ENCODE measurements around the gene TMOD2. TPM values are rescaled to one million over a fixed set of nuclear protein-coding genes. Genes with fewer than 3 reads are reported as not detected.
A peak's percentile ranks its signal among the peaks of the same experiment; 100 is the strongest.

Gene TMOD2
- total RNA-seq, 6 donors from 2014 or later = 5.6 to 13.8 (median 10.9) TPM

GRCh38 chr15:51842852-51843737 is 91.7 kb downstream of the TMOD2 start:
- Histone ChIP-seq H3K27ac (peak overlapping the region in 3 of 4 donors; percentile 3 to 73 (median 72)), H3K4me3 (no peak overlapping the region), H3K36me3 (no peaks in the 10 kb centered on the region), H3K4me1 (peaks cover 79 to 95% (median 84%) of the 10 kb centered on the region in 4 donors), H3K27me3 (no peaks in the 10 kb centered on the region), H3K9me3 (no peaks in the 10 kb centered on the region)
- DNase-seq (no peak), ATAC-seq (ENCODE audit: low FRiP score in 2 of 2) (no peak)
- WGBS, 2 donors = 67 to 69% methylated on average over 6 of the region's 6 CpGs
- no peak for TF ChIP-seq POLR2A (IDR thresholded peaks at IDR 0.05)
- no peak for TF ChIP-seq POLR2AphosphoS5 (IDR thresholded peaks at IDR 0.05)

GRCh38 chr15:51844747-51845426 is 93.5 kb downstream of the TMOD2 start:
- Histone ChIP-seq H3K27me3 (no peaks in the 10 kb centered on the region), H3K4me3 (no peak overlapping the region), H3K9me3 (no peaks in the 10 kb centered on the region), H3K27ac (peak overlapping the region; percentile 23 to 77 (median 65)), H3K36me3 (no peaks in the 10 kb centered on the region), H3K4me1 (peaks cover 82 to 100% (median 87%) of the 10 kb centered on the region in 4 donors)
- DNase-seq (no peak), ATAC-seq (ENCODE audit: low FRiP score in 2 of 2) (no peak)
- TF ChIP-seq POLR2AphosphoS5 (IDR thresholded peaks at IDR 0.05) = no peak
- no peak for TF ChIP-seq CTCF (IDR thresholded peaks at IDR 0.05)
- TF ChIP-seq EP300 (IDR thresholded peaks at IDR 0.05) = no peak
- TF ChIP-seq POLR2A (IDR thresholded peaks at IDR 0.05) = no peak
- WGBS, 2 donors = 67 to 69% methylated on average over 4 of the region's 4 CpGs

GRCh38 chr15:51846066-51846462 is 94.7 kb downstream of the TMOD2 start:
- WGBS, 2 donors = 65 to 71% methylated on average over 3 of the region's 3 CpGs
- Histone ChIP-seq H3K4me1 (peaks cover 78 to 98% (median 87%) of the 10 kb centered on the region in 4 donors), H3K9me3 (no peaks in the 10 kb centered on the region), H3K36me3 (no peaks in the 10 kb centered on the region), H3K4me3 (no peak overlapping the region), H3K27me3 (no peaks in the 10 kb centered on the region), H3K27ac (peak overlapping the region; percentile 23 to 77 (median 65))
- peak in 1 of 2 donors; percentile 3 for ATAC-seq (ENCODE audit: low FRiP score in 2 of 2)
- TF ChIP-seq CTCF (IDR thresholded peaks at IDR 0.05) = no peak
- no peak for DNase-seq

DNA sequence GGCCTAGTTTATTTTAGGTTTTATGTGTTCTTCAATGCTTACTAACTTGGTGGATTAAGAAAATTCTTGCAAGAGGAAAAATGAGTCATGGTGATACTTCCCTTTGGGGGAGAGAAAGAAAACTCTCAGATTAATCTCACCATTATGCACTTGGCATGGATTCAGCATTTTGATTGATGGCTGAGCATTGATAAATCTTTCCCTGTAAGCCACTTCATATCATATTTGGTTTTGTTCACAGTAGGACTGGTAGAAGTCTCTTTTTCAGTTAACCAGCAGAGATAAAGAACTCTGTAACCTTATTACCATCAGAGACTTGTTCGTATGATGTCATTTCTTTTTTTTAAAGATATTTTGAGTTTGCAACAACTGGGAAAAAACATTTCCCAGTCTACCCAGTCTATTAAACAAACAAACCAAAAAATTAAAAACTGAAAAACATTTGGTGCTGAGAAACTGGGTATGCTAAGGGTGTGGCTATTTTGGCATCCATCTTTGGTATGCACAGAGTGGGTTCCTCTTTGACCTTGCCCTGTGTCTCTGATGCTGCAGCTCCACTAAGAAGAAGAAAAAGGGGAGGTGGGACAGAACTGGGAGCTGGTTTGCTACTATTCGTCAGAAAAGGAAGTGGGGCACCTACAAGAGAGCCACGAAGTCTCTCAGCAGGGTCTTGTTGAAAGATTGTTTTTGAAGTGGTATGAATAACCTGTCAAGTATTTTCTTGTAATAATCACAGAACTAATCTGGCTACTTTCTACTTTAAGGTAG is 95.2 kb downstream of the TMOD2 start:
- no peaks in the 10 kb centered on the region for H3K9me3 ChIP-seq
- DNase-seq = no peak
- TF ChIP-seq EP300 (IDR thresholded peaks at IDR 0.05) (no peak), POLR2A (IDR thresholded peaks at IDR 0.05) (no peak), CTCF (IDR thresholded peaks at IDR 0.05) (no peak), POLR2AphosphoS5 (IDR thresholded peaks at IDR 0.05) (no peak)
- no peaks in the 10 kb centered on the region for H3K27me3 ChIP-seq
- H3K4me3 ChIP-seq = no peak overlapping the region
- H3K27ac ChIP-seq = peak overlapping the region; percentile 23 to 77 (median 65)
- ATAC-seq (ENCODE audit: low FRiP score in 2 of 2) = peak in 1 of 2 donors; percentile 50
- peaks cover 73 to 93% (median 84%) of the 10 kb centered on the region in 4 donors for H3K4me1 ChIP-seq
- 23 to 33% methylated on average over 3 of the region's 3 CpGs for WGBS, 2 donors
- H3K36me3 ChIP-seq = no peaks in the 10 kb centered on the region

DNA sequence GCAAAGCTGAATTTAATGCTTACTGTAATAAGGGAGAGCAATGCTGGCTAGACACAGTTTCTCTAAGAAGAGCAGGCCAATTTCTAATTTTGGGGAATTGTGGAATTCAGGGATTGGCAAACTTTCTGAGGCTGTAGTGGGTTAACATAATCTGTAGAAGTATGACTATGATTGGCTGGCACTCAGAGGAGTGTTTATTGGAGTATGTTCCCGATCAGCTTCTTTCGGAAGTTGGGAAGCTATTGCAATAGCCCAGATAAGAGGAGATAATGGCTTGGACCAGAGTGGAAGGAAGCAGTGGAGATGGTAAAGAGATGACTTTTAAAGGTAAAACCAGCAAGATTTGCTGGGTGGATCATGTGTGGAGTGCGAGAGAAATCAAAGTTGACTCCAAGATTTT is 97.4 kb downstream of the TMOD2 start:
- Histone ChIP-seq H3K4me3 (no peak overlapping the region), H3K27me3 (no peaks in the 10 kb centered on the region), H3K9me3 (no peaks in the 10 kb centered on the region), H3K27ac (peak overlapping the region in 2 of 4 donors; percentile 72 to 76), H3K36me3 (no peaks in the 10 kb centered on the region), H3K4me1 (peaks cover 66 to 87% (median 76%) of the 10 kb centered on the region in 4 donors)
- WGBS, 2 donors = 40 to 58% methylated on average over 3 of the region's 3 CpGs
- DNase-seq (no peak), ATAC-seq (ENCODE audit: low FRiP score in 2 of 2) (peak in 1 of 2 donors; percentile 52)
- TF ChIP-seq POLR2A (IDR thresholded peaks at IDR 0.05) = no peak
- peak in 1 of 4 donors; percentile 16 for TF ChIP-seq EP300 (IDR thresholded peaks at IDR 0.05)
